Smooth muscle cell of the brain vasculature (primary cell): ENCODE measurements around the gene STOX1.
A peak's percentile ranks its signal among the peaks of the same experiment; 100 is the strongest.
"Not testable (repeated sequence)": the region's sequence is repeated elsewhere in the genome, so short reads cannot be mapped to it uniquely, and the experiment has no call there.

Source experiments
- DNase-seq: peaks from one replicate; pipeline ENCODE4 v3.0.0-alpha.2; 2012; ENCODE audit warnings: low read depth, low spot score

STOX1 gene

DNA sequence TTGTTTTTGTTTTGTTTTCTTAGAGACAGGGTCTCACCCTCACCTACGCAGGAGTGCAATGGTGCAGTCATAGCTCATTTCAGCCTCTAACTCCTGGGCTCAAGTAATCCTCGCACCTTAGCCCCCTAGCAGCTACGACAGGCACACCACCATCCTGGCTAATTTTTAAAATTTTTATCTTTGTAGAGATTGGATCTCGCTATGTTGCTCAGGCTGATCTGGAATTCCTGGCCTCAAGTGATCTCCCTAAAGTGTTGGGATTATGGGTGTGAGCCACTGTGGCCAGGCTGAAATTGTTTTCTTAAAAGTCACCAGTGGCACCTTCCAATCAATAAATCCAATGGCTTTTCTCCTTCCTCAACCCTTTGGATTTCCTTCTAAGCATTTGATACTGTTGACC, 52.9 kb downstream of the STOX1 start:
- no peak for DNase-seq

DNA sequence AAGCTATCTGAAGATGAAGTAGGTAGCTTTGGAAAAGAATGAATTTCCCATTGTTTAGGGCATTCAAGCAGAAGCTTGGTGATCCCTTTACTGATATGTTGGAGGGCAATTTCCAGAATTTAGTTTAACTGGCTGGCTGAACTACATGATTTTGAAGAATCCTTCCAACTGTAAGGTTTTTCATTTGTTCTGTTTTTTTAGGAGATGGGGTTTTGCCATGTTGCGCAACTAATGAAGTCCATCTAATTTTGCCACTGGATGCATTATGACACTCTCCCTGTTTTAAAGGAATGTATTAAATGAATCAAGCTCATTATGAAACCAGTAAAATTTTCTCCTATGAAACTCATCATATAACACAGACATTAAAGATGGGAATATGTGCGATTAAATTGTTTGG, 67.7 kb downstream of the STOX1 start:
- DNase-seq = no peak

DNA sequence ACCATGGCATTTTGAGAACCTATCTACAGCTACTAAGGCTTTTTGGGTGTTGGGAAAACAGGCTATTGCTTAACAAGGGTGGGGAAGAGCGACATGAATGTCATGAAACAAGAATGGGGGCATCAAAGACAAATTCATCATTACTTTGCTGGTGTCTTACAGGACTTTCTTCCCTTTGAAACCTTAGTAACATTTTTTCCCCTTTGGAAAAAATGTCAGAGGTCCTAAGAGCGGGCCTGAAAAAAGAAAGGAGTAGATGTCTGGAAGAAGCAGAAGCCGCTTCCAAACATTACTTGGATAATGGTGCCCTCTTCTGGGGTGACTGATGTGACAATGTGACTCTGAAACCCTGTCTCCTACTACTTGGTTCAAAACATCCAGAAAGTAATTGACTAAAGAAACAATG, 70.0 kb downstream of the STOX1 start:
- DNase-seq = peak; percentile 54

DNA sequence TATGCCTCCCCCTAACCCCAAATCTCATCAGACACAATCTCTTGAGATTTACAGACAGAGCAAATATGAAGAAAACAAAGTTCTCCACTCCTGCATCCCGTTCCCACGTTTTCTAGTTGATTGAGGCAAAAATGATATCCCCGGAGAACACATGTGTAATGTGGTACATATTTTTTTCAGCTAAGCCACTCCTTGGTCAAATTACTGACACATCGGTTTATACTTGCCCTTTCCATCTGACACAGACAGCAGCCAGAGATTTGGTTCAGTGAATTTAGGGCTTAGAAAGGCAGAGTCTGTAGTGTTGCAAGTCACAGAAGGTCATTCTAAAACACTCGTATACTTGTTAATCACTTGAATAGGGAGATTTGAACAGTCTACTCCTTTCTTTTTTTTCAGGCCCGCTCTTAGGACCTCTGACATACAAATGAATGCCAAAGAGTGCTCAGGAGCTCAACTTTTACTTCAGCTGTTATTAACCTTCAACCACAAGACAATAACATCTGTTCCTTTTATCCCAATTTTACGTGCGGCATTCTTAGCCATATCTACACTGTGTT, 71.9 kb downstream of the STOX1 start:
- no peak for DNase-seq

DNA sequence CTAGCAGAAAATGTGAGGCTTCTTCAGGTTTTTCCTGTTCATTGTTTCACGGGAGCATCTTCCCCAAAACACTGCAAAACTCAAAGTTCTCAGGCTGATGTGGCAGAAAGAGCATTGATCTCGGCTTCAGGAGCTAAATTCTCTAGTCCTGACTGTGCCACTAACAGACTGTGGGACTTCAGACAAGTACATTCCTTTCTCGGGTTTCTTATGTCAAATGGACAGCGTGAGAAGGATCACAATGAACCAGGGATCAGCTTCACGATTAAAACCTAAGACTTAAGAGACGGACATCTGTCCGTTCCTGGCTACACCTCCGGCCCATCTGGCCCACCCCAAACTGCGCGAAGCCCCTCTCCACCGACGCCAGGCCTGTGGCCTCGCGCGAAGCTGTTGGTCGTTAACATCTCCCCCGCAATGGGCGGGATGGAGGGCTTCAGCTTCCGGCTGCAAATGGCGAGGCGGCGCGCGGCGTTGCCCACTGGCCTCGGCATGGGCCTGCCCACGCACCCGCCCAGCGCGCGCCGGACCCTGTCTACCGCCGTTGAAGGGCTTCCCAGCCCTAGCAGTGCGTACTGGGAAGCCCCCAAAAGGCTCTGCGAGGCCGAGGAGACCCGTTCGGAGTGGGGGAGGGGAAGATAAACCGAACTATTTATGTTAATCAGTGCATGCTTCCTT, 73.2 kb downstream of the STOX1 start:
- no peak for DNase-seq

DNA sequence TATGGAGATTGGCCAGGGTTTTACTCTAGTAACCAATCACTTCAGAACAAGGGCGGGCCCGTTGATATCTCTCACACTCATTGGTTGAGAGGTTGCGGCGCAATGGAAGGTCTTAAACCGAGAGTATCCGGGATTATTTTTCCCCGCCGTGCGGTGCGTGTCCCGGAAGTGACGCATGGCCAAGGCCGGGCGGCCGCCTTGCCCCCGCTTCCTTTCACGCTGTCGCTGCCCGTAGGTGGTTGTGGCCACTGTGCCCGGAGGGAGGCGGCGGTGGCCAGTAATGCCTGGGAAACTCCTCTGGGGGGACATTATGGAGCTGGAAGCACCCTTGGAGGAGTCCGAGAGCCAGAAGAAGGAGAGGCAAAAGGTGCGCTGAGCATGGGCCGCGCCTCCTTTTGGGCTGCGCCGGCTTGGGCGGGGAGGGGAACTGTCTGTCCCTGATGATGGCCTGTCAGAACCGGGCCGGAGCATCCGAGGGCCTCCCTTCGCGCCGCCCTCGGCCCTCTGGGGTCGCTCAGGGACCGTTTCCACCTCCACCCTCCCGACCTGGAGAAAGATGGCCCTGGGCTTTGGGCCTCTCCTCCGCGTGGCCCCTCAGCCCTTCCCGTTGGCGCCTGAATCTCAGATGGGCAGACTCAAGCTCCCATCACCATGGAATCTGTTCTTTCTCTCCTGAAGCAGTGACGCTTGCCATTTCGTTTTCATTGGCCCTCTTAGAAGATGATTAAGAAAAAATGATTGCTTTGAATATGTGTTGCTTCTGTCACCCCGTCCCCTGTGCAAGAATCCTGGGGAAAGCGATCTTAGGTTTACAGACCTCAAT, 74.0 kb downstream of the STOX1 start, which contains the start of gene DDX50:
DDX50 (plus strand) TSS at position 211 of the 823 bp plus-strand sequence; CDS start at position 281, 70 bp downstream.
- DNase-seq = peak; percentile 98

DNA sequence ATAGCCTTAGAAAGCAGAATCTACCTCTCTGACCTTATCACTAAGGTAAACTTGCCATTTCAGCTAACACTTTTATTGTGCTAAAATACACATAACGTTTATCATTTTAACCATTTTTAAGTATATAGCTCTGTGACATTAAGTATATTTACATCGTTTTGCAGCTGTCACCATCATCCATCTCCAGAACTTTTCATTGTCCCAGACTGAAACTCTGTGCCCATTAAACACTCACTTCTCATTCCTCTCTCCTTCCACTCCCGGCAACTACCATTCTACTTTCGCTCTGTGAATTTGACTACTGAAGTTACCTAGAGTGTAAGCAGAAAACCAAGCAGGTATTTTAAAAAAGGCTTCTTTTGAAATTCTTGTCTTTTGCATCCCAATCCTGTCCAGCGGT, 75.1 kb downstream of the STOX1 start:
- DNase-seq = no peak

DNA sequence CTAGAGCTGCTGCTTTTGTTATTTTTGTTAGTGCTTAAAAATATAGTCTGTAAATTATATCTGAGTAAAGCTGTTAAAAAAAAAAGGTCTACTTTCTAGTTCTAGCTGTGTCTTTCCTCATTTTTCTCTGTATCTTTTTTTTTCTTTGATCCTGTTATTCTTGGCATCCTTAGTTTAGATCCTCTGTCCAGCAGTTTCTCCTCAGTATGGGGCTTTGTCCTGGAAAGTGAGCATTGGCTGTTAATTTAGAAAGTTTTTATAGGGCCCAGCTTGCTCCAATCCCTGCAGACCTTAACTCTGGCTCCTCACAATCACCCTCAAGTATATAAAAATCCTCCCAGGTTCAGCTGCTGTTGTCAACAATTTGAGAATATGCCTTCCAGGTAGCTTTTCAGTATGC, 97.3 kb downstream of the STOX1 start:
- DNase-seq = peak; percentile 50

DNA sequence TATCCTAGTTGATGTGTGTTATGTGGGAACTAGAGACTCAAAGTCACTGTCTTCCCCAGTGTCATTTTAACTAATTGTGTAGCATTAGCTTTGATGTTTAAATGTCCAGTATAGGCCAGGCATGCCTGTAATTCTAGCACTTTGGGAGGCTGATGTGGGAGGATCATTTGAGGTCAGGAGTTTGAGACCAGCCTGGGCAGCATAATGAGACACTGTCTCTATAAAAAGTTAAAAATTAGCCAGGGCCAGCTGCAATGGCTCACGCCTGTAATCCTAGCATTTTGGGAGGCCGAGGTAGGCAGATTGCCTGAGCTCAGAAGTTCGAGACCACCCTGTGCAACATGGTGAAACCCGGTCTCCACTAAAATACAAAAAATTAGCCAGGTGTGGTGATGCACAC, 98.2 kb downstream of the STOX1 start:
- DNase-seq = no peak

DNA sequence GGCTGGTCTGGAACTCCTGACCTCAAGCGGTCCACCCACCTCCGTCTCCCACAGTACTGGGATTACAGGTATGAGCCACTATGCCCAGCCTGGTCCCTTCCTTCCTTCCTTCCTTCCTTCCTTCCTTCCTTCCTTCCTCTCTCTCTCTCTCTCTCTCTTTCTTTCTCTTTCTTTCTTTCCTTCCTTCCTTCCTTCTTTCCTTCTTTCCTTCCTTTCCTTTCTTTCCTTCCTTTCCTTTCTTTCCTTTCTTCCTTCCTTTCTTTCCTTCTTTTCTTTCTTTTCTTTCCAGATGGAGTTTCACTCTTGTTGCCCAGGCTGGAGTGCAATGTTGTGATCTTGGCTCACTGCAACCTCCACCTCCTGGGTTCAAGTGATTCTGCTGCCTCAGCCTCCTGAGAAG, 101.8 kb downstream of the STOX1 start:
- DNase-seq = not testable (repeated sequence)

DNA sequence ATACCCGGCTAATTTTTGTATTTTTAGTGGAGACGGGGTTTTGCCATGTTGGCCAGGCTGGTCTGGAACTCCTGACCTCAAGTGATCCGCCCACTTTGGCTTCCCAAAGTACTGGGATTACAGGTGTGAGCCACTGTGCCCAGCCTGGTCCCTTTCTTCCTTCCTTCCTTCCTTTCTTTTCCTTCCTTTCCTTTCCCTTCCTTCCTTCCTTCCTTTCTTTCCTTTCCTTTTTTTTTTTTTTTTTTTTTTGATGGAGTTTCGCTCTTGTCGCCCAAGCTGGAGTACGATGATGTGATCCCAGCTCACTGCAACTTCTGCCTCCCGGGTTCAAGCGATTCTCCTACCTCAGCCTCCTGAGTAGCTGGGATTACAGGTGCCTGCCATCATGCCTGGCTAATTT, 102.6 kb downstream of the STOX1 start:
- not testable (repeated sequence) for DNase-seq

DNA sequence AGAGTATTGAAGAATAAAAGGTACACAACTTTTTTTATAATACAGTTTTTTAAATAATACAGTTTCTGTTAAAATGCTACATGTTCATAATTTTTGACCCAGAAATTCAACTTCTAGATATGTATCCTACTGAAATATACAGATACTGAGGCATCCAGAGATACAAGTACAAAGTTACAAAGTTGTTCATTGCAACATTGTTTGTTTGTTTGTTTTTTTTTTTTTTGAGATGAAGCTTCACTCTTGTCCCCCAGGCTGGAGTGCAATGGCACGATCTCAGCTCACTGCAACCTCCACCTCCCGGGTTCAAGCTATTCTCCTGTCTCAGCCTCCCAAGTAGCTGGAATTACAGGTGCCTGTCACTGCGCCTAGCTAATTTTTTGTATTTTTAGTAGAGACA, 105.5 kb downstream of the STOX1 start:
- DNase-seq = not testable (repeated sequence)

DNA sequence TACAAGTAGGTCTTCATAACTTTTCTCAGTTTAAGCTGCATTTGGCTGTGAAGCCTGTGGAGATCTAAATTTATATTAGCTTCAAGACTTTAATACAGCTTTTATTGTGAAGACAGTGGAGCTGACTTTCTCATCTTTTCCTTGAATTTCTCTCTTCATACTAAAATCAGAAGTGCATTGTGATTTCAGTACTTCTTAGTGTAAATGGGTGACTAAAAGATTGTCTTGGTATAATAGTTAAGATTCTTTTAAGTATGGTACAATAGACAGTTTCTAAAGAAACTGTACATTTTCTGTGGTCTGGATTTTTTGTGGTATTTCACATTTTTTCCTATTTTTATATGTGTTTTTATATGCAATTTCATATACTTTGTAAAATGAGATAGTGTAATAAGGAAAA, 107.7 kb downstream of the STOX1 start:
- no peak for DNase-seq

DNA sequence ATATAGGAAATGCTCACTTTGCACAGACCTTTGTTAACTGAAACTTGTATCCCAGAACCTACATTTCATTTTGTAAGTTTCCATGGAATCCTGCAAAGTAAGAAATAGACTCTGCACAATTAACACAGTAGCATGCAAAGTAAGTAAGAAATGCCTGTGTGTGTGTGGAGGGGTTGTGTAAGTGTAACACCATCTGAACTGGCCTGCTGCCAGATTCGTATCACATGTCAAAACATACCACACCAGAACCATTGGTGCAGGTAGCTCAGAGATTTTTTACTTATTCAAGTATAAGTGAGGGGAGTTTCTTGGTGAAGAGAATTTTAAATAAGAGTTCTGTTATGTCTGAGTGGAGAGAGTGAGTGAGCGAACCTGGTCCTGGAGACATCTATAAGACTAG, 110.8 kb downstream of the STOX1 start:
- DNase-seq = no peak

DNA sequence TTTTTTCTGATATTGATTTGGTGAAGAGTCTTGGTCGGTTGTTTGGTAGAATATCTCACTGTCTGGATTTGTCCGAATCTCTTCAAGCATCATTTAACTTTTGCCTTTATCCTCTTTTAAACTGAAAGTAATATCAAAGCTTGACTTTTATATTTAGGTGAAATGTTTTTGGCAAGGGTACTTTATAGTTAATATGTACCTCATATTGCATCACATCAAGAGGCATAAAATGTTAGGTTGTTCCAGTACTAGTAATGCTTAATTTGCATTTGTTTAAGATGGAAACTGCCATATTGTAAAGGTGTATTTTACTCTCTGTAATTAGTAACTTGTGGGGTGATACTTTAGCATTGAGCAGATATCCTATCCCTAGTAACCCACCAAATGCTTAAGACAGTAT, 111.6 kb downstream of the STOX1 start:
- no peak for DNase-seq

DNA sequence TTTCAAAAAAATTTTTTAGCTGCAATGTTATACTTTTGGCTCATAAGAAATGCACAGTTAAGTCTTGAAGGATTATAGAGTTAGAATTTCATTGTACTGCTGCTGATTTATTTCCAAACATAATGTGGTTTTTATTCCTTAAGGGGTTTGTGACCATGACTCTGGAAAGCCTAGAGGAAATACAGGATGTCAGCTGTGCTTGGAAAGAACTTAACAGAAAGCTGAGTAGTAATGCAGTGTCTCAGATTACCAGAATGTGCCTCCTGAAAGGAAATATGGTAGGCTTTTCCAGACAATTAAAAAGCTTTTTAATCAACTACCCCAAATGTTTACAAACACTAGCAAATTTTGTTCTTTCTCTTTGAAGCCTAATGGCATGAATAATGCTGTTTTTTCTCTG, 113.6 kb downstream of the STOX1 start:
- not testable (repeated sequence) for DNase-seq
